ENCODE measurements around the gene ARL13A.

DNA sequence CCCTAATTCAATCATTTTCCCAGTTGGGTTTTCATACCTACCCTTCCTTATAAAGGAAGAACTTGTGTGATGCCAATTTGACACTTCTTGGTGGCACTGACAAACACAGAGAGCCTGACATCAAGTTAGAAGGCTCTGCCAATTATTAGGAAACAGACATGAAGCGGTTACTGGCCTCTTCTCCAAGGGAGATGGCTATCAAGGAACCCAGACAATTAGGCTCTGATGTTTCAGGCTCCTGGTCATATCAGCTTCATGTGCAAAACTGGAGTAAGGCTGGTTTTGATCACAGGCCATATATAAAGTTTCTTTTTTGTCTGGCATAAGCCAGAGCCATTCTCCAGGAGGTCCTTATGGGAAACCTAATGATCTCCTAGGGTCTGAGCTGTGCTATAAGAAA lies 428 bp downstream of the ARL13A start:
- TF ChIP-seq CTCF (IDR thresholded peaks at IDR 0.05): no peak
- TF ChIP-seq POLR2A (IDR thresholded peaks at IDR 0.05): no peak
